AG09309 (cell line): ENCODE results near the gene ZBTB46.

Experiments
- DNase-seq: peaks from one replicate; pipeline ENCODE4 v3.0.0-alpha.2; 2010; ENCODE audit warnings: low read depth
- H3K4me3 ChIP-seq: 2 replicates; pipeline ENCODE4 v1.5.1; 2011; ENCODE audit warnings: mild to moderate bottlenecking, low read depth, low read length, moderate library complexity; ENCODE audit not compliant: control insufficient read depth
- TF ChIP-seq, protein P1 (sequence below): IDR thresholded peaks from 2 replicates; pipeline ENCODE4 v1.5.1; 2011; ENCODE audit warnings: mild to moderate bottlenecking, low read depth, low read length, inconsistent platforms; ENCODE audit not compliant: insufficient read depth, control insufficient read depth; ENCODE audit errors: missing control alignments

The ZBTB46 gene

DNA sequence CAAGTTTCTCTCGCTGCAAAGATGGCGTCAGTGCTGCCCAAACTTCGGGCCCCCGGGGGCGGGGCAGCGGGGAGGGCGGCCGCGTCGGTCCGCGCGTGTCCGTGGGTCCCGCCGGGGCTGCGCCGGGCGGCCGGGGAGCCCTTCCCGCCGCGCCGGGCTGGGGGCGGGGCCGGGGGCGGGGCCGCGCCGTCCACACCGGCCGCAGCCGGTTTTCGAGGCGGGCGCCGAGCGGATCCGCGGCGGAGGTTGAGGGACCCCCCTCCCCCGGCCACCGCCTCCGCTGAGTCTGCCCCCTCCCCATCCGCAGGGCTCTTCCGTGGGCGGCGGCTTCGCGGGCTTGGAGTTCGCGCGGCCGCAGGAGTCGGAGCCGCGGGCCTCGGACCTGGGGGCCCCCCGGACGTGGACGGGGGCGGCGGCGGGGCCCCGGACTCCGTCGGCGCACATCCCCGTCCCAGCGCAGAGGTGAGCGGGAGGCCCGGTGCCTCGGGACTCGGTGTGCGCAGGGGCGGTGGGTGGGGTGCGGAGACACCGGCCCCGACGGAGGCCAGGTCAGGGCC, 90.9 kb downstream of the ZBTB46 start:
- TF ChIP-seq, protein P1, sequence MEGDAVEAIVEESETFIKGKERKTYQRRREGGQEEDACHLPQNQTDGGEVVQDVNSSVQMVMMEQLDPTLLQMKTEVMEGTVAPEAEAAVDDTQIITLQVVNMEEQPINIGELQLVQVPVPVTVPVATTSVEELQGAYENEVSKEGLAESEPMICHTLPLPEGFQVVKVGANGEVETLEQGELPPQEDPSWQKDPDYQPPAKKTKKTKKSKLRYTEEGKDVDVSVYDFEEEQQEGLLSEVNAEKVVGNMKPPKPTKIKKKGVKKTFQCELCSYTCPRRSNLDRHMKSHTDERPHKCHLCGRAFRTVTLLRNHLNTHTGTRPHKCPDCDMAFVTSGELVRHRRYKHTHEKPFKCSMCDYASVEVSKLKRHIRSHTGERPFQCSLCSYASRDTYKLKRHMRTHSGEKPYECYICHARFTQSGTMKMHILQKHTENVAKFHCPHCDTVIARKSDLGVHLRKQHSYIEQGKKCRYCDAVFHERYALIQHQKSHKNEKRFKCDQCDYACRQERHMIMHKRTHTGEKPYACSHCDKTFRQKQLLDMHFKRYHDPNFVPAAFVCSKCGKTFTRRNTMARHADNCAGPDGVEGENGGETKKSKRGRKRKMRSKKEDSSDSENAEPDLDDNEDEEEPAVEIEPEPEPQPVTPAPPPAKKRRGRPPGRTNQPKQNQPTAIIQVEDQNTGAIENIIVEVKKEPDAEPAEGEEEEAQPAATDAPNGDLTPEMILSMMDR, result no peak
- no peak for DNase-seq
- peak overlapping the region; percentile 77 for H3K4me3 ChIP-seq

DNA sequence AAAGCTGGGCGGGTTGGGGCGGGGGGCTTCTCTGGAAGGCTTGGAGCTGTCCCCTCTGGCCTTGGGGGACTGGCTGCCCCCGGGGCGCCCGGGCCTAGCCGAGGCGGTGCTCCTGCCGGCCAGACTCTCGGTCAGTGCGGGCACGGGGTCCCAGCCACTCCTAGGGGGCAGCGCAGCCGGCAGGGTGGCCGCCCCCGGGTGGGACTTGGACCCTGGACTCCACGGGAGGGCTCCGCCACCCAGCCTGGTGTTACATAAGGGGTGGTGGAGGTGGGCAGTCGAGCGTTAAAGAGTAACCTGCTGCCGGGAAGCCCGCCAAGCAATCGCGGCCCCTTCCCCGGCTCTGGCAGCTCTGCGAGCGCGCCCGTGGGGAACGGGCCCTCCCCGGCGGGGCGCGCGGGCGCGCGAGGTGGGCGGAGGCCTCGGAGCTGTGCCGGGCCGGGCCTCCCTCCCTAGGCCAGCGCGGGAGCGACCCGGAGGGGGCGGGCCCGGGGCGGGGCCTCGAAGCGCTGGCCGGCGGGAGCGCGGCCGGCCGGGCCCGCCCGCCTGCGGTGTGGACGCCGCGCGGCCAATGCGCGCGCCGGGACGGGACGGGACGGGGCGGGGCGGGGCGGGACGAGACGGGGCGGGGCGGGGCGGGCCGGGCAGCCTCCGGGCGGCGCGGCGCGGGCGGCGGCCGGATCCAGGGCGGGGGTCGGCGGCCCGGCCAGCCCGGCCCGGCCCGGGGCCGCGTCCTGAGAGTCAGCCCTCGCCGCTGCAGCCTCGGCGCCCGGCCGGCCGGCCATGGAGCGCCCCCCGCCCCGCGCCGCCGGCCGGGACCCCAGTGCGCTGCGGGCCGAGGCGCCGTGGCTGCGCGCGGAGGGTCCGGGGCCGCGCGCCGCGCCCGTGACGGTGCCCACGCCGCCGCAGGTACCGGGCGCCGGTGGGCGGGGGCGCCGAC, 91.7 kb downstream of the ZBTB46 start, which contains the start of gene SLC2A4RG:
Gene SLC2A4RG, plus strand, starts transcription at position 647 of the 940 bp plus-strand sequence. Its CDS starts 137 bp downstream, at position 784.
- H3K4me3 ChIP-seq, result peak within 1 kb of the TSS; percentile 77
- no peak for DNase-seq
- TF ChIP-seq, protein P1, result no peak

DNA sequence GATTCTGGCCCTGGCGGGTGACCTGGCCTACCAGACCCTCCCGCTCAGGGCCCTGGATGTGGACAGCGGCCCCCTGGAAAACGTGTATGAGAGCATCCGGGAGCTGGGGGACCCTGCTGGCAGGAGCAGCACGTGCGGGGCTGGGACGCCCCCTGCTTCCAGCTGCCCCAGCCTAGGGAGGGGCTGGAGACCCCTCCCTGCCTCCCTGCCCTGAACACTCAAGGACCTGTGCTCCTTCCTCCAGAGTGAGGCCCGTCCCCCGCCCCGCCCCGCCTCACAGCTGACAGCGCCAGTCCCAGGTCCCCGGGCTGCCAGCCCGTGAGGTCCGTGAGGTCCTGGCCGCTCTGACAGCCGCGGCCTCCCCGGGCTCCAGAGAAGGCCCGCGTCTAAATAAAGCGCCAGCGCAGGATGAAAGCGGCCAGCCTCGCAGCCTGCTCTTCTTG, 92.4 kb downstream of the ZBTB46 start:
- no peak for DNase-seq

DNA sequence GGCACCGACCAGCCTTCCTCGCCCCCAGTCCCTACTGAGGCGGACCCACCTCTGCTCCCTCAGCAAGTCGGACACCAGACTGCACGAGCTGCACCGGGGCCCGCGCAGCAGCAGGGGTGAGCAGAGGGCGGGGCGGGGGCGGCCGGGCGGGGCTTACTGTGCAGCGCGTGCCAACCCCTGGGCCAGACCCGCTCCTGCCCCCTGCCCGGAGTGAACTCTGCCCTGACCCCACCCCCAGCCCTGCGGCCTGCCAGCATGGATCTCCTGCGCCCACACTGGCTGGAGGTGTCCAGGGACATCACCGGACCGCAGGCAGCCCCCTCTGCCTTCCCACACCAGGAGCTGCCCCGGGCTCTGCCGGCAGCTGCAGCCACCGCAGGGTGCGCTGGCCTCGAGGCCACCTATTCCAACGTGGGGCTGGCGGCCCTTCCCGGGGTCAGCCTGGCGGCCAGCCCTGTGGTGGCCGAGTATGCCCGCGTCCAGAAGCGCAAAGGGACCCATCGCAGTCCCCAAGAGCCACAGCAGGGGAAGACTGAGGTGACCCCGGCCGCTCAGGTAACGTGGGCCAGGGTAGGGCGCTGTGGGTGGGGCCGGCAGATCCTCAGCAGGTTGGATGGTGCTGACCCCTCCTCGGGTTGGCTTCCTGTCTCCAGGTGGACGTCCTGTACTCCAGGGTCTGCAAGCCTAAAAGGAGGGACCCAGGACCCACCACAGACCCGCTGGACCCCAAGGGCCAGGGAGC, 92.9 kb downstream of the ZBTB46 start:
- no peak overlapping the region for H3K4me3 ChIP-seq
- TF ChIP-seq, protein P1, result no peak
- DNase-seq, result no peak

More for the DNA sequence above, 92.4 kb downstream of the ZBTB46 start:
- H3K4me3 ChIP-seq, result no peak overlapping the region
- TF ChIP-seq, protein P1, result no peak

DNA sequence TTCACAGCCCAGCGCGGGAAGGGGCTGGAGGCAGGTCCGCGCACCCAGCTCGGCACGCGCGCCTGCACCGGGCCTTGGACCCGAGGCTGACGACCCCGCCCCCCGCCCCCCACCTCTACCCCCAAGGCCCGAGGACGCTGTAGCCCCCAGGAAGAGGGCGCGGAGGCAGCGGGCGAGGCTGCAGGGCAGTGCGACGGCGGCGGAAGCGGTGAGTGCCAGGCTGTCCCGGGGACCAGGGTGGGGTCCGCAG, 93.4 kb downstream of the ZBTB46 start:
- TF ChIP-seq, protein P1, result no peak
- DNase-seq, result no peak
- no peak overlapping the region for H3K4me3 ChIP-seq

DNA sequence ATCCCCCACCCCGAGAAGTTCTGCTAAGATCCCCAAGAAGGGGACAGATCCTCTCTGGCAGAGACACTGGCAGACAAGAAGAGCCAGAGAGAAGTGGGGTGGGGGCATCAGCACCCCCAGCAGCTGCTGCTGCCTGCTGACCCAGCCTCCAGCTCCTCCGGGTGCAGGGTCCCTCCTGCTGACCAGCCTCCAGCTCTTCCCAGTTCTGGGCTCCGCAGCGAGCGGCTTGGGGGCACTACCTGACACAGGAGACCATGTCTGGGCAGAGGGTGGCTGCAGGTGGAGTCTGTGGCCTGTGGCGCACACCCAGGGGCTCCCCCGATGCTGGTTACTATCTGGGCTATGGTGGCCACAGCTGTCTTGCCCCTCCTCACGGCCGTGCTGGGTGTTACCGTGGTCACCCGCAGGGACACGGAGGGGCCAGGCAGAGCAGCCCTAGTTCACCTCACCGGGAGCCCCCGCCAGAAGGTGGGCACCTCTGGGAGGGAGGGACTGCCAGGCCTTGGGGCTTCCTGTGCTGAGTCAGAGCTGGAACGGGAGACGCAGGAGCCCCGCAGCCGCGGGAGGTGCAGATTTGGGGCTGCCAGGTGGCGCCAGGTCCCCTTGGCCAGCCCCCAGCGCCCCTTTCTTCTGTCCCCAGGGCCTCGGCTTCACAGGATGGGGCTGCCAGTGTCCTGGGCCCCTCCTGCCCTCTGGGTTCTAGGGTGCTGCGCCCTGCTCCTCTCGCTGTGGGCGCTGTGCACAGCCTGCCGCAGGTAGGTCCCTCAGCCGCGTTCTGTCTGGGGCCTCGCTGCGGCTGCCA, 94.0 kb downstream of the ZBTB46 start:
- DNase-seq, result no peak
- H3K4me3 ChIP-seq, result no peak overlapping the region
- TF ChIP-seq, protein P1, result no peak
